ENCODE measurements around the gene DES.

The DES gene

GRCh38 chr2:219460424-219460926 lies 42.3 kb downstream of the DES start:
- no peak overlapping the region for H3K4me3 ChIP-seq (ENCODE audit: low read length)
- no peak overlapping the region for H3K27ac ChIP-seq (ENCODE audit: low read length)
- H2AFZ ChIP-seq (ENCODE audit: low read length), result no peak overlapping the region
- H3K9me3 ChIP-seq (replicated peaks; ENCODE audit: insufficient read depth, low read length), result no peaks in the 10 kb centered on the region
- no peaks in the 10 kb centered on the region for H3K9me2 ChIP-seq (replicated peaks; ENCODE audit: insufficient read depth, low read length)
- H4K20me1 ChIP-seq (ENCODE audit: insufficient read depth, low read length), result no peaks in the 10 kb centered on the region
- no peak overlapping the region for H3K4me2 ChIP-seq (ENCODE audit: low read depth, low read length)
- H3K4me1 ChIP-seq (ENCODE audit: low read length), result no peaks in the 10 kb centered on the region
- no peak for DNase-seq
- H3K27me3 ChIP-seq (replicated peaks; ENCODE audit: insufficient read depth, low read length), result peaks cover 15% of the 10 kb centered on the region
- H3K9ac ChIP-seq (ENCODE audit: low read length), result no peak overlapping the region
- no peaks in the 10 kb centered on the region for H3K79me2 ChIP-seq (ENCODE audit: low read length)
- no peaks in the 10 kb centered on the region for H3F3A ChIP-seq (ENCODE audit: insufficient read depth, low read length)
- no peak for TF ChIP-seq EZH2phosphoT487 (IDR thresholded peaks at IDR 0.05; ENCODE audit: low read length)
- no peak for TF ChIP-seq EZH2 (optimal IDR thresholded peaks at IDR 0.05; ENCODE audit: low read depth, low read length)
- TF ChIP-seq CTCF (IDR thresholded peaks at IDR 0.05; ENCODE audit: low read length), result no peak
- no peaks in the 10 kb centered on the region for H3K36me3 ChIP-seq (replicated peaks; ENCODE audit: insufficient read depth, low read length)

- H2AFZ ChIP-seq (ENCODE audit: low read length), result no peak overlapping the region
- H3K4me2 ChIP-seq (ENCODE audit: low read depth, low read length), result no peak overlapping the region
- H3K9ac ChIP-seq (ENCODE audit: low read length), result no peak overlapping the region
- no peak for DNase-seq
- H3K36me3 ChIP-seq (replicated peaks; ENCODE audit: insufficient read depth, low read length), result no peaks in the 10 kb centered on the region
- H3K79me2 ChIP-seq (ENCODE audit: low read length), result no peaks in the 10 kb centered on the region
- peaks cover 14% of the 10 kb centered on the region for H3K27me3 ChIP-seq (replicated peaks; ENCODE audit: insufficient read depth, low read length)
- no peak overlapping the region for H3K4me3 ChIP-seq (ENCODE audit: low read length)
- H3K4me1 ChIP-seq (ENCODE audit: low read length), result no peaks in the 10 kb centered on the region
- no peaks in the 10 kb centered on the region for H3F3A ChIP-seq (ENCODE audit: insufficient read depth, low read length)
- no peaks in the 10 kb centered on the region for H3K9me3 ChIP-seq (replicated peaks; ENCODE audit: insufficient read depth, low read length)
- H4K20me1 ChIP-seq (ENCODE audit: insufficient read depth, low read length), result no peaks in the 10 kb centered on the region
- H3K27ac ChIP-seq (ENCODE audit: low read length), result no peak overlapping the region
- TF ChIP-seq EZH2phosphoT487 (IDR thresholded peaks at IDR 0.05; ENCODE audit: low read length) (no peak), CTCF (IDR thresholded peaks at IDR 0.05; ENCODE audit: low read length) (no peak), EZH2 (optimal IDR thresholded peaks at IDR 0.05; ENCODE audit: low read depth, low read length) (no peak)
- no peaks in the 10 kb centered on the region for H3K9me2 ChIP-seq (replicated peaks; ENCODE audit: insufficient read depth, low read length)
Observed at GRCh38 chr2:219461047-219461514, 42.9 kb downstream of the DES start.

GRCh38 chr2:219461669-219462068 lies 43.5 kb downstream of the DES start:
- Histone ChIP-seq H3F3A (ENCODE audit: insufficient read depth, low read length) (no peaks in the 10 kb centered on the region), H3K4me1 (ENCODE audit: low read length) (no peaks in the 10 kb centered on the region), H3K27me3 (replicated peaks; ENCODE audit: insufficient read depth, low read length) (peaks cover 17% of the 10 kb centered on the region; the same call in 1 of the 2 replicates), H3K9me2 (replicated peaks; ENCODE audit: insufficient read depth, low read length) (no peaks in the 10 kb centered on the region), H3K9ac (ENCODE audit: low read length) (no peak overlapping the region), H3K4me2 (ENCODE audit: low read depth, low read length) (no peak overlapping the region), H3K27ac (ENCODE audit: low read length) (no peak overlapping the region), H4K20me1 (ENCODE audit: insufficient read depth, low read length) (no peaks in the 10 kb centered on the region), H3K79me2 (ENCODE audit: low read length) (no peaks in the 10 kb centered on the region), H2AFZ (ENCODE audit: low read length) (no peak overlapping the region), H3K4me3 (ENCODE audit: low read length) (no peak overlapping the region), H3K36me3 (replicated peaks; ENCODE audit: insufficient read depth, low read length) (no peaks in the 10 kb centered on the region), H3K9me3 (replicated peaks; ENCODE audit: insufficient read depth, low read length) (no peaks in the 10 kb centered on the region)
- no peak for DNase-seq
- TF ChIP-seq EZH2phosphoT487 (IDR thresholded peaks at IDR 0.05; ENCODE audit: low read length) (no peak), CTCF (IDR thresholded peaks at IDR 0.05; ENCODE audit: low read length) (no peak), EZH2 (optimal IDR thresholded peaks at IDR 0.05; ENCODE audit: low read depth, low read length) (no peak)
